HEK293 (cell line): ENCODE measurements around the gene RABGGTA.

ENCODE experiments used
- GLIS1 ChIP-seq: fragments of 450-650 bp; formaldehyde crosslinking; IDR thresholded peaks from 2 replicates; pipeline ENCODE4 v1.5.1; 2016; ENCODE audit warnings: missing biosample characterization, missing genetic modification characterization
- YY1 ChIP-seq: fragments of 450-650 bp; formaldehyde crosslinking; IDR thresholded peaks from 2 replicates; pipeline ENCODE4 v1.5.1; 2018; ENCODE audit warnings: missing biosample characterization, missing genetic modification characterization
- ZNF121 ChIP-seq: fragments of 450-650 bp; formaldehyde crosslinking; IDR thresholded peaks from 2 replicates; pipeline ENCODE4 v1.5.1; 2016; ENCODE audit warnings: missing biosample characterization, missing genetic modification characterization
- ZNF184 ChIP-seq: fragments of 450-650 bp; IDR thresholded peaks from 2 replicates; pipeline ENCODE4 v1.5.1; 2018; ENCODE audit warnings: missing biosample characterization, mild to moderate bottlenecking, missing genetic modification characterization
- ZNF214 ChIP-seq: fragments of 450-650 bp; formaldehyde crosslinking; IDR thresholded peaks from 2 replicates; pipeline ENCODE4 v1.5.1; 2017; ENCODE audit warnings: missing biosample characterization, mild to moderate bottlenecking, missing genetic modification characterization, borderline replicate concordance
- ZNF416 ChIP-seq: fragments of 450-650 bp; formaldehyde crosslinking; IDR thresholded peaks from 2 replicates; pipeline ENCODE4 v1.5.1; 2016; ENCODE audit warnings: missing biosample characterization, missing genetic modification characterization
- ZNF585B ChIP-seq: fragments of 450-650 bp; formaldehyde crosslinking; IDR thresholded peaks from 2 replicates; pipeline ENCODE4 v1.5.1; 2016; ENCODE audit warnings: missing biosample characterization, missing genetic modification characterization
- ZNF830 ChIP-seq: fragments of 450-650 bp; IDR thresholded peaks from 2 replicates; pipeline ENCODE4 v1.5.0; 2018; ENCODE audit warnings: missing biosample characterization, missing genetic modification characterization, low read depth, mild to moderate bottlenecking, moderate library complexity
- TF ChIP-seq, protein P1 (sequence below): fragments of 450-650 bp; formaldehyde crosslinking; IDR thresholded peaks from 2 replicates; pipeline ENCODE4 v1.5.1; 2016; ENCODE audit warnings: missing biosample characterization, missing genetic modification characterization
- TF ChIP-seq, protein P2 (sequence below): fragments of 450-650 bp; formaldehyde crosslinking; IDR thresholded peaks from 2 replicates; pipeline ENCODE4 v1.5.1; 2016; ENCODE audit warnings: missing biosample characterization, missing genetic modification characterization

DNA sequence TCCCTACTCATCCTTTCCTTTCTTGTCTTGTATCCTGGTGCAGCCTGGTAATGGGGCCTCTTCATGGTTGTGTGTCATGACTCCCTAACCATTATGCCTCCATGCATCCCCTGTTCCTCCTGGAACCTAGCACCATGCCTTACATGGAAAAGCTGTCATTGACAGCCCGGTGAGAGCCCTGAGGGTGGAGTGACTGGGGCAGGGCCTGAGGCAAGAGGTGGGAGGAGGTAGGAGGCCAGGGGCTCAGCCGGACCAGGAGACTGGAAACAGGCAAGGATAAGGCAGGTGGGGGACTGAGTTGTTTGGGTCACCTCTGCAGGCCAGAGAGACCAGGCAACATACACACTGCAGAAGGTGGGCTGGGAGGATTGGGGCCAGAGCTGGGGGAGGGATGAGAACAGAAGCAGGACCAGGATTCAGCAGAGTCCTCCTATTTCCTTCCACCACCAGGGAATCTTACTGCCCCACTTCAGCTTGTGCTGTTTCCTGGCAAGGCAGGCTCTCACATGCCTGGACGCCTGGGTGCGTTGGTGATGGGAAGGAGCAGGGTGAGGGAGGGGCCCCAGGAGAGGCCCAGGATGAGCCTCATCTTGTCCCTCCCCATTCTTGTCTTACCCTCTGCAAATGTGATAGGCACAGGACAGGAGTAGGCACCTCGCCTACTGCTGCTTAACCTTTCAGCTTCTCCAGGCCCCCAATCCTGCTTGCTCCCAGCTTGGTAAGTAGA lies 38.3 kb upstream of the RABGGTA start, which contains the start of gene LTB4R2:
- TF ChIP-seq ZNF416 (tag by site-specific recombination) (no peak), YY1 (tag by site-specific recombination) (no peak), ZNF585B (no peak), ZNF830 (no peak), GLIS1 (tag by site-specific recombination) (no peak), ZNF121 (tag by site-specific recombination) (no peak), ZNF184 (tag by site-specific recombination) (no peak), ZNF214 (tag by site-specific recombination) (no peak)
- TF ChIP-seq, protein P1, sequence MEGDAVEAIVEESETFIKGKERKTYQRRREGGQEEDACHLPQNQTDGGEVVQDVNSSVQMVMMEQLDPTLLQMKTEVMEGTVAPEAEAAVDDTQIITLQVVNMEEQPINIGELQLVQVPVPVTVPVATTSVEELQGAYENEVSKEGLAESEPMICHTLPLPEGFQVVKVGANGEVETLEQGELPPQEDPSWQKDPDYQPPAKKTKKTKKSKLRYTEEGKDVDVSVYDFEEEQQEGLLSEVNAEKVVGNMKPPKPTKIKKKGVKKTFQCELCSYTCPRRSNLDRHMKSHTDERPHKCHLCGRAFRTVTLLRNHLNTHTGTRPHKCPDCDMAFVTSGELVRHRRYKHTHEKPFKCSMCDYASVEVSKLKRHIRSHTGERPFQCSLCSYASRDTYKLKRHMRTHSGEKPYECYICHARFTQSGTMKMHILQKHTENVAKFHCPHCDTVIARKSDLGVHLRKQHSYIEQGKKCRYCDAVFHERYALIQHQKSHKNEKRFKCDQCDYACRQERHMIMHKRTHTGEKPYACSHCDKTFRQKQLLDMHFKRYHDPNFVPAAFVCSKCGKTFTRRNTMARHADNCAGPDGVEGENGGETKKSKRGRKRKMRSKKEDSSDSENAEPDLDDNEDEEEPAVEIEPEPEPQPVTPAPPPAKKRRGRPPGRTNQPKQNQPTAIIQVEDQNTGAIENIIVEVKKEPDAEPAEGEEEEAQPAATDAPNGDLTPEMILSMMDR (tag by site-specific recombination): no peak
- TF ChIP-seq, protein P2, sequence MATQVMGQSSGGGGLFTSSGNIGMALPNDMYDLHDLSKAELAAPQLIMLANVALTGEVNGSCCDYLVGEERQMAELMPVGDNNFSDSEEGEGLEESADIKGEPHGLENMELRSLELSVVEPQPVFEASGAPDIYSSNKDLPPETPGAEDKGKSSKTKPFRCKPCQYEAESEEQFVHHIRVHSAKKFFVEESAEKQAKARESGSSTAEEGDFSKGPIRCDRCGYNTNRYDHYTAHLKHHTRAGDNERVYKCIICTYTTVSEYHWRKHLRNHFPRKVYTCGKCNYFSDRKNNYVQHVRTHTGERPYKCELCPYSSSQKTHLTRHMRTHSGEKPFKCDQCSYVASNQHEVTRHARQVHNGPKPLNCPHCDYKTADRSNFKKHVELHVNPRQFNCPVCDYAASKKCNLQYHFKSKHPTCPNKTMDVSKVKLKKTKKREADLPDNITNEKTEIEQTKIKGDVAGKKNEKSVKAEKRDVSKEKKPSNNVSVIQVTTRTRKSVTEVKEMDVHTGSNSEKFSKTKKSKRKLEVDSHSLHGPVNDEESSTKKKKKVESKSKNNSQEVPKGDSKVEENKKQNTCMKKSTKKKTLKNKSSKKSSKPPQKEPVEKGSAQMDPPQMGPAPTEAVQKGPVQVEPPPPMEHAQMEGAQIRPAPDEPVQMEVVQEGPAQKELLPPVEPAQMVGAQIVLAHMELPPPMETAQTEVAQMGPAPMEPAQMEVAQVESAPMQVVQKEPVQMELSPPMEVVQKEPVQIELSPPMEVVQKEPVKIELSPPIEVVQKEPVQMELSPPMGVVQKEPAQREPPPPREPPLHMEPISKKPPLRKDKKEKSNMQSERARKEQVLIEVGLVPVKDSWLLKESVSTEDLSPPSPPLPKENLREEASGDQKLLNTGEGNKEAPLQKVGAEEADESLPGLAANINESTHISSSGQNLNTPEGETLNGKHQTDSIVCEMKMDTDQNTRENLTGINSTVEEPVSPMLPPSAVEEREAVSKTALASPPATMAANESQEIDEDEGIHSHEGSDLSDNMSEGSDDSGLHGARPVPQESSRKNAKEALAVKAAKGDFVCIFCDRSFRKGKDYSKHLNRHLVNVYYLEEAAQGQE (tag by site-specific recombination): no peak
